HG03280 (cell line): ENCODE measurements around the gene GRM1.

Experiments used
- ATAC-seq: cut with Tn5 transposase; IDR thresholded peaks from one replicate; pipeline ENCODE4 v1.9.1; 2021; ENCODE audit warnings: mild to moderate bottlenecking, moderate library complexity; ENCODE audit not compliant: unreplicated experiment

Gene GRM1

GRCh38 chr6:146095481-146095880 is 66.6 kb downstream of the GRM1 start:
- ATAC-seq, result no peak

GRCh38 chr6:146097586-146097985 is 68.7 kb downstream of the GRM1 start:
- ATAC-seq, result no peak

GRCh38 chr6:146100776-146101175 is 71.9 kb downstream of the GRM1 start:
- ATAC-seq, result no peak

- no peak for ATAC-seq
Measured at GRCh38 chr6:146103416-146104072, 74.7 kb downstream of the GRM1 start.

- no peak for ATAC-seq
Measured at GRCh38 chr6:146106532-146106931, 77.7 kb downstream of the GRM1 start.

GRCh38 chr6:146110990-146111389 is 82.1 kb downstream of the GRM1 start:
- no peak for ATAC-seq

GRCh38 chr6:146111881-146112450 is 83.1 kb downstream of the GRM1 start:
- no peak for ATAC-seq

- no peak for ATAC-seq
Measured at GRCh38 chr6:146113084-146113623, 84.3 kb downstream of the GRM1 start.

- ATAC-seq, result no peak
Measured at GRCh38 chr6:146123616-146124015, 94.8 kb downstream of the GRM1 start.

- ATAC-seq, result no peak
Measured at GRCh38 chr6:146127447-146128215, 98.8 kb downstream of the GRM1 start.

GRCh38 chr6:146133866-146134265 is 105.0 kb downstream of the GRM1 start:
- ATAC-seq, result no peak

- no peak for ATAC-seq
Measured at GRCh38 chr6:146135167-146135566, 106.3 kb downstream of the GRM1 start.

- no peak for ATAC-seq
Measured at GRCh38 chr6:146146836-146147235, 118.0 kb downstream of the GRM1 start.

GRCh38 chr6:146149770-146150169 is 120.9 kb downstream of the GRM1 start:
- ATAC-seq, result no peak

- peak; percentile 97 for ATAC-seq
Measured at GRCh38 chr6:146153040-146153758, 124.3 kb downstream of the GRM1 start.

GRCh38 chr6:146154197-146154596 is 125.3 kb downstream of the GRM1 start:
- ATAC-seq, result no peak

- ATAC-seq, result no peak
Measured at GRCh38 chr6:146161664-146162063, 132.8 kb downstream of the GRM1 start.

- ATAC-seq, result no peak
Measured at GRCh38 chr6:146169872-146170271, 141.0 kb downstream of the GRM1 start.

GRCh38 chr6:146177785-146178184 is 148.9 kb downstream of the GRM1 start:
- no peak for ATAC-seq

- ATAC-seq, result no peak
Measured at GRCh38 chr6:146183831-146184230, 155.0 kb downstream of the GRM1 start.

- ATAC-seq, result no peak
Measured at GRCh38 chr6:146184701-146185100, 155.8 kb downstream of the GRM1 start.
